ENCODE data around the gene CYB561D1.

CYB561D1 gene

GRCh38 chr1:109466125-109466451 lies 27.8 kb upstream of the CYB561D1 start:
- Histone ChIP-seq H3K4me1 (ENCODE audit: low read length) (no peaks in the 10 kb centered on the region), H3K4me3 (ENCODE audit: low read length) (no peak overlapping the region; the same call in 1 of the 2 replicates), H3K4me2 (ENCODE audit: low read depth, low read length) (peak overlapping the region; percentile 29; the same call in 1 of the 2 replicates), H3K9me3 (replicated peaks; ENCODE audit: insufficient read depth, low read length) (no peaks in the 10 kb centered on the region), H3F3A (ENCODE audit: insufficient read depth, low read length) (no peaks in the 10 kb centered on the region), H3K79me2 (ENCODE audit: low read length) (no peaks in the 10 kb centered on the region), H3K36me3 (replicated peaks; ENCODE audit: insufficient read depth, low read length) (no peaks in the 10 kb centered on the region), H2AFZ (ENCODE audit: low read length) (no peak overlapping the region), H3K27ac (ENCODE audit: low read length) (no peak overlapping the region), H3K9me2 (replicated peaks; ENCODE audit: insufficient read depth, low read length) (no peaks in the 10 kb centered on the region), H3K9ac (ENCODE audit: low read length) (no peak overlapping the region), H4K20me1 (ENCODE audit: insufficient read depth, low read length) (no peaks in the 10 kb centered on the region), H3K27me3 (replicated peaks; ENCODE audit: insufficient read depth, low read length) (peaks cover 20% of the 10 kb centered on the region)
- no peak for TF ChIP-seq EZH2phosphoT487 (IDR thresholded peaks at IDR 0.05; ENCODE audit: low read length)
- TF ChIP-seq EZH2 (optimal IDR thresholded peaks at IDR 0.05; ENCODE audit: low read depth, low read length) = no peak
- TF ChIP-seq CTCF (IDR thresholded peaks at IDR 0.05; ENCODE audit: low read length) = no peak
- DNase-seq = no peak

DNA sequence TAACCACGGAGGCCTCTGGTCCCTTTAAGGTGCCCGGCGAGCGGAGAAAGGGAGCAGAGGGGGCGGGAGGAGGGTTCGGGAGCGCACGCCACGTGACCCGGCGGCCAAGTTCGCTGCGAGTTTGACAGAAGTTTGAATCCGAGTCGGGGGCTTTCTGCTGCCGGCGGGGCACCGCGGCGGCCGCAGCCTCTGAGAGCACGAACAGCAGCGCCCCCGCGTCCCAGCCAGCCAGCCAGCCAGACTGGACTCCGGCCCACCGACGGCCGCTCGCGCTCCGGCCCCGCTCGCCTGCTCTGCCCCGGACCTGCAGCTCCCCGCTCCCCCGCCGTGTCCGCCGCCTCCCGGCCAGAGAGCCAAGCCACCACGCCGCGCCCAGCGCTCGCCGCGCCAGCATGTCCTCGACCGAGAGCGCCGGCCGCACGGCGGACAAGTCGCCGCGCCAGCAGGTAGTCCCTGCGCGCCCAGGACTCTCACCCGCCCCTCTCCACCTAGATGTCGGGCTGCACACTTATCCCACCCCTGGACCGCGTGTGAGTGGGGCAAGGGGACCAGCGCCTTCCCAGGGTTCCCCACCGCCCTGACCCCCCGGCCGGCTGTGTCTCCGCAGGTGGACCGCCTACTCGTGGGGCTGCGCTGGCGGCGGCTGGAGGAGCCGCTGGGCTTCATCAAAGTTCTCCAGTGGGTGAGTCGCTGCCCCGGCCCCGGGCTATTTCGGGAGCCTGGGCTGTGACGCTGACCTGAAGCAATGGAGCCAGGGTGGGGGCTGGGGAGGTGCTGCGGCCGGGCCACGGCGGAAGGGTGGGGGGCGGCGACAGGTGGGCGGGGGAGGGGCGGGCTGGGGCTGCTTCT lies 27.2 kb upstream of the CYB561D1 start, which contains the start of gene SYPL2:
Gene SYPL2 (plus strand): TSS at position 95 of the 849 bp plus-strand sequence. CDS start 298 bp downstream, at position 393.
- Histone ChIP-seq H3K4me3 (ENCODE audit: low read length) (no peak within 1 kb of the TSS; the same call in 1 of the 2 replicates), H3K9me2 (replicated peaks; ENCODE audit: insufficient read depth, low read length) (no peaks in the 10 kb centered on the region), H3K4me1 (ENCODE audit: low read length) (no peaks in the 10 kb centered on the region), H4K20me1 (ENCODE audit: insufficient read depth, low read length) (no peaks in the 10 kb centered on the region), H3K27ac (ENCODE audit: low read length) (no peak within 1 kb of the TSS), H3F3A (ENCODE audit: insufficient read depth, low read length) (no peaks in the 10 kb centered on the region), H2AFZ (ENCODE audit: low read length) (no peak within 1 kb of the TSS), H3K9ac (ENCODE audit: low read length) (no peak within 1 kb of the TSS), H3K4me2 (ENCODE audit: low read depth, low read length) (peak within 1 kb of the TSS; percentile 29; the same call in 1 of the 2 replicates), H3K79me2 (ENCODE audit: low read length) (no peaks in the 10 kb centered on the region), H3K36me3 (replicated peaks; ENCODE audit: insufficient read depth, low read length) (no peaks in the 10 kb centered on the region), H3K27me3 (replicated peaks; ENCODE audit: insufficient read depth, low read length) (peaks cover 23% of the 10 kb centered on the region), H3K9me3 (replicated peaks; ENCODE audit: insufficient read depth, low read length) (no peaks in the 10 kb centered on the region)
- TF ChIP-seq EZH2phosphoT487 (IDR thresholded peaks at IDR 0.05; ENCODE audit: low read length) (no peak), CTCF (IDR thresholded peaks at IDR 0.05; ENCODE audit: low read length) (no peak), EZH2 (optimal IDR thresholded peaks at IDR 0.05; ENCODE audit: low read depth, low read length) (no peak)
- DNase-seq = no peak

DNA sequence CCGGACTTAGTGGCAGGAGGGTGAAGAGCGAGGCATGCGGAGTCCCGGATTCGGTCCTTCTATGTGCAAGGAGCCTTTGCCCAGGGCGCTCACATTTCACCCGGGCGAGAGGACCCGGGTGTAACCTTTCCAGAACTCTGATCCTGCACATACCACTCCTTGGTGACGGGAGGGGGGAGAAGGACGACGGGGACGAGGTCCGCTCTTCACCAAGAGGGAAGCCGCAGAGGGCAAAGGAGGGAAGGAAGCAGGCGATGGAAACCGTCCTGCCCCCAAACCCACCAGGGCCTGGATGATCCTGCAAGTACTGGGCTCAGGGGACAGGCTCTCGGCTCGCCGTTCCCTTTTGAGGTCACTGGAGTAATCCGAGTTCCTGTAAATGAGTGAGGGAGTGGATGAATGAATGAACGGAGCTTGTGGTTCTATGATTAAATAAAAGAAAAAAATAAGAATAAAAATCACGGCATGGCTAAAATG lies 26.6 kb upstream of the CYB561D1 start:
- Histone ChIP-seq H3K4me1 (ENCODE audit: low read length) (no peaks in the 10 kb centered on the region), H3K36me3 (replicated peaks; ENCODE audit: insufficient read depth, low read length) (no peaks in the 10 kb centered on the region), H3K4me3 (ENCODE audit: low read length) (no peak overlapping the region), H3K9me3 (replicated peaks; ENCODE audit: insufficient read depth, low read length) (no peaks in the 10 kb centered on the region), H3K27me3 (replicated peaks; ENCODE audit: insufficient read depth, low read length) (peaks cover 23% of the 10 kb centered on the region), H2AFZ (ENCODE audit: low read length) (no peak overlapping the region), H3K4me2 (ENCODE audit: low read depth, low read length) (no peak overlapping the region), H3K9ac (ENCODE audit: low read length) (no peak overlapping the region), H3F3A (ENCODE audit: insufficient read depth, low read length) (no peaks in the 10 kb centered on the region), H3K9me2 (replicated peaks; ENCODE audit: insufficient read depth, low read length) (no peaks in the 10 kb centered on the region), H3K27ac (ENCODE audit: low read length) (no peak overlapping the region), H4K20me1 (ENCODE audit: insufficient read depth, low read length) (no peaks in the 10 kb centered on the region), H3K79me2 (ENCODE audit: low read length) (no peaks in the 10 kb centered on the region)
- DNase-seq = no peak
- TF ChIP-seq EZH2 (optimal IDR thresholded peaks at IDR 0.05; ENCODE audit: low read depth, low read length) (no peak), CTCF (IDR thresholded peaks at IDR 0.05; ENCODE audit: low read length) (no peak)
